Loucy (cell line): ENCODE results near the gene TEX52.

ENCODE experiments used
- H2AFZ ChIP-seq: fragments of 200-600 bp; sonication (generic); 2 replicates; pipeline ENCODE4 v1.6.0; 2016; ENCODE audit warnings: antibody characterized with exemption, mild to moderate bottlenecking, low read length, moderate library complexity
- H3F3A ChIP-seq: fragments of 200-600 bp; 2 replicates; pipeline ENCODE4 v1.6.0; 2016; ENCODE audit warnings: antibody characterized with exemption, low read depth, mild to moderate bottlenecking
- H3K27me3 ChIP-seq: fragments of 200-600 bp; sonication (generic); 2 replicates; pipeline ENCODE4 v1.6.1; 2014; ENCODE audit warnings: low read length, mild to moderate bottlenecking; ENCODE audit not compliant: insufficient read depth, poor library complexity, severe bottlenecking
- H3K36me3 ChIP-seq: fragments of 200-600 bp; sonication (generic); 2 replicates; pipeline ENCODE4 v1.6.1; 2016; ENCODE audit warnings: low read length; ENCODE audit not compliant: insufficient read depth
- H3K4me1 ChIP-seq: fragments of 200-600 bp; sonication (generic); 2 replicates; pipeline ENCODE4 v1.5.1; 2014; ENCODE audit warnings: low read length, mild to moderate bottlenecking; ENCODE audit not compliant: insufficient read depth, poor library complexity, severe bottlenecking
- H3K4me2 ChIP-seq: fragments of 200-600 bp; sonication (generic); 2 replicates; pipeline ENCODE4 v1.6.0; 2014; ENCODE audit warnings: antibody characterized with exemption, low read length, low read depth, mild to moderate bottlenecking; ENCODE audit not compliant: poor library complexity, severe bottlenecking
- H3K4me3 ChIP-seq: fragments of 200-600 bp; sonication (generic); 2 replicates; pipeline ENCODE4 v1.5.1; 2014; ENCODE audit warnings: low read length, mild to moderate bottlenecking, mixed read lengths; ENCODE audit not compliant: poor library complexity, severe bottlenecking
- H3K79me2 ChIP-seq: fragments of 200-600 bp; sonication (generic); 2 replicates; pipeline ENCODE4 v1.6.1; 2014; ENCODE audit warnings: low read length; ENCODE audit not compliant: insufficient read depth
- H3K9ac ChIP-seq: fragments of 200-600 bp; sonication (generic); 2 replicates; pipeline ENCODE4 v1.6.0; 2014; ENCODE audit warnings: mild to moderate bottlenecking, low read depth, low read length, moderate library complexity; ENCODE audit not compliant: poor library complexity, severe bottlenecking
- H3K9me2 ChIP-seq: fragments of 200-600 bp; sonication (generic); replicated peaks from 2 replicates; pipeline ENCODE4 v1.6.1; 2016; ENCODE audit warnings: low read depth, low read length, mixed read lengths
- H3K9me3 ChIP-seq: fragments of 200-600 bp; sonication (generic); 2 replicates; pipeline ENCODE4 v1.6.1; 2014; ENCODE audit warnings: mild to moderate bottlenecking, antibody characterized with exemption, low read length, low read depth; ENCODE audit not compliant: insufficient read depth
- H4K20me1 ChIP-seq: fragments of 200-600 bp; sonication (generic); 2 replicates; pipeline ENCODE4 v1.6.0; 2014; ENCODE audit warnings: antibody characterized with exemption, low read length, mild to moderate bottlenecking; ENCODE audit not compliant: insufficient read depth, poor library complexity, severe bottlenecking
- EZH2phosphoT487 ChIP-seq: fragments of 200-600 bp; IDR thresholded peaks from 2 replicates; pipeline ENCODE4 v1.6.1; 2018; ENCODE audit warnings: antibody characterized with exemption, mild to moderate bottlenecking, moderate library complexity, borderline replicate concordance
- TF ChIP-seq, protein P1 (sequence below): fragments of 200-600 bp; sonication (generic); conservative IDR thresholded peaks from 2 replicates; pipeline ENCODE4 v1.5.1; 2014; ENCODE audit warnings: mild to moderate bottlenecking, antibody characterized with exemption, low read length

The TEX52 gene

DNA sequence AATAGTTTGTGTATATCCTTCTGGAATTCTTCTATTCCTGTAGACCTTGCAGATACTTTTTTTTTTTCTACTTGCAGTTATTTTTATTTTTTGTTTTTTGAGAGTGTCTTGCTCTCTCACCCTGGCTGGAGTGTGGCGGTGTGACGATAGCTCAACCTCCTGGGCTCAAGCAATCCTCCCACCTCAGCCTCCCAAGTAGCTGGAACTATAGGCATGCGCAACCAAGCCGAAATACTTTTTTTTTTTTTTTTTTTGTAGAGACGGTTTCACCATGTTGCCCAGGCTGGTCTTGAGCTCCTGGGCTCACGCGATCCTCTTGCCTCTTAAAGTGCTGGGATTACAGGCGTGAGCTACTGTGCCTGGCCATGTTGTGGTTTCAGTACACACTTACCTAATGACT, 43.8 kb upstream of the TEX52 start:
- Histone ChIP-seq H3K4me1 (peaks cover 5% of the 10 kb centered on the region), H2AFZ (no peak overlapping the region), H3K79me2 (no peaks in the 10 kb centered on the region), H3K9me3 (no peaks in the 10 kb centered on the region), H3K4me3 (no peak overlapping the region), H3F3A (no peaks in the 10 kb centered on the region), H3K9ac (no peak overlapping the region), H3K4me2 (no peak overlapping the region), H3K27me3 (no peaks in the 10 kb centered on the region), H3K9me2 (no peaks in the 10 kb centered on the region), H4K20me1 (no peaks in the 10 kb centered on the region), H3K36me3 (no peaks in the 10 kb centered on the region)
- no peak for TF ChIP-seq EZH2phosphoT487
- TF ChIP-seq, protein P1, sequence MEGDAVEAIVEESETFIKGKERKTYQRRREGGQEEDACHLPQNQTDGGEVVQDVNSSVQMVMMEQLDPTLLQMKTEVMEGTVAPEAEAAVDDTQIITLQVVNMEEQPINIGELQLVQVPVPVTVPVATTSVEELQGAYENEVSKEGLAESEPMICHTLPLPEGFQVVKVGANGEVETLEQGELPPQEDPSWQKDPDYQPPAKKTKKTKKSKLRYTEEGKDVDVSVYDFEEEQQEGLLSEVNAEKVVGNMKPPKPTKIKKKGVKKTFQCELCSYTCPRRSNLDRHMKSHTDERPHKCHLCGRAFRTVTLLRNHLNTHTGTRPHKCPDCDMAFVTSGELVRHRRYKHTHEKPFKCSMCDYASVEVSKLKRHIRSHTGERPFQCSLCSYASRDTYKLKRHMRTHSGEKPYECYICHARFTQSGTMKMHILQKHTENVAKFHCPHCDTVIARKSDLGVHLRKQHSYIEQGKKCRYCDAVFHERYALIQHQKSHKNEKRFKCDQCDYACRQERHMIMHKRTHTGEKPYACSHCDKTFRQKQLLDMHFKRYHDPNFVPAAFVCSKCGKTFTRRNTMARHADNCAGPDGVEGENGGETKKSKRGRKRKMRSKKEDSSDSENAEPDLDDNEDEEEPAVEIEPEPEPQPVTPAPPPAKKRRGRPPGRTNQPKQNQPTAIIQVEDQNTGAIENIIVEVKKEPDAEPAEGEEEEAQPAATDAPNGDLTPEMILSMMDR, result no peak

DNA sequence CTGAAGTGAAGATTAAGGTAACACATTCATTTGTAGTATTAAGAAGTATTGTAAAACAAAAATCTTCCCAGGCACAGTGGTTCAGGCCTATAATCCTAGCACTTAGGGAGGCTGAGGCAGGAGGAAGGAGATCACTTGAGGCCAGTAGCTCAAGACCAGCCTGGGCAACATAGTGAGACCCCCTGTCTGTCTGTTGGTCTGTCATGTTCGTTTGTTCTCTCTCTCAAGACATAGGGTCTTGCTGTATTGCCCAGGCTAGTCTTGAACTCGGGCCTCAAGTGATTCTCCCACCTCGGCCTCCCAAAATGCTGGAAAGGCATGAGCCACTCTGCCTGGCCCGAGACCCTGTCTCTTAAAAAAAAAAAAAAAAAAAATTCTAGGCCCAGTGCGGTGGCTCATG, 40.6 kb upstream of the TEX52 start:
- Histone ChIP-seq H3K36me3 (no peaks in the 10 kb centered on the region), H3K27me3 (no peaks in the 10 kb centered on the region), H3K9me3 (no peaks in the 10 kb centered on the region), H2AFZ (no peak overlapping the region), H4K20me1 (no peaks in the 10 kb centered on the region), H3K4me2 (no peak overlapping the region), H3K4me1 (no peaks in the 10 kb centered on the region), H3K9ac (no peak overlapping the region), H3K4me3 (no peak overlapping the region), H3F3A (no peaks in the 10 kb centered on the region), H3K79me2 (no peaks in the 10 kb centered on the region), H3K9me2 (no peaks in the 10 kb centered on the region)
- TF ChIP-seq, protein P1, result no peak
- no peak for TF ChIP-seq EZH2phosphoT487

DNA sequence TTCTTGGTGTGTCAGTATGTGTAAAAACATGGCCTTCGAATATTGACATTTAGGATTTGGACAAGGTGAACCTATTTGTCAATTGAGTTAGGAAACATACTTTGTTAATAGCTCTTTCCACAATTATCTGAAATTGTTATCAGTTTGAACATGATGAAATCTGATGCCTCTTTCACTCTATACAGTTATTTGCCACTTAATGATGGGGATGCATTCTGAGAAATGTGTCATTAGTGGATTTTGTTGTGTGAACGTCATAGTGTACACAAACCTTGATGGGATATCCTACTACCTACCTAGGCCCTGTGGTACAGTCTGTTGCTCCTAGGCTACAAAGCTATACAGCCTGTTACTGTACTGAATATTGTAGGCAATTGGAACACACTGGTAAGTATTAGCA, 38.7 kb upstream of the TEX52 start:
- H3K4me1 ChIP-seq, result peaks cover 2% of the 10 kb centered on the region
- no peak overlapping the region for H3K9ac ChIP-seq
- no peaks in the 10 kb centered on the region for H3K27me3 ChIP-seq
- no peaks in the 10 kb centered on the region for H4K20me1 ChIP-seq
- H3K9me2 ChIP-seq, result no peaks in the 10 kb centered on the region
- no peak overlapping the region for H3K4me3 ChIP-seq
- no peaks in the 10 kb centered on the region for H3K9me3 ChIP-seq
- TF ChIP-seq EZH2phosphoT487, result no peak
- TF ChIP-seq, protein P1, result no peak
- no peaks in the 10 kb centered on the region for H3F3A ChIP-seq
- peaks cover 11% of the 10 kb centered on the region for H3K79me2 ChIP-seq
- no peaks in the 10 kb centered on the region for H3K36me3 ChIP-seq
- H2AFZ ChIP-seq, result no peak overlapping the region
- no peak overlapping the region for H3K4me2 ChIP-seq
